ENCODE measurements around the gene CALCOCO1. TPM values are rescaled to one million over a fixed set of nuclear protein-coding genes. Genes with fewer than 3 reads are reported as not detected.

Gene CALCOCO1
- total and polyA plus RNA-seq, 8 donors = 74.8 to 186 (median 134) TPM

DNA sequence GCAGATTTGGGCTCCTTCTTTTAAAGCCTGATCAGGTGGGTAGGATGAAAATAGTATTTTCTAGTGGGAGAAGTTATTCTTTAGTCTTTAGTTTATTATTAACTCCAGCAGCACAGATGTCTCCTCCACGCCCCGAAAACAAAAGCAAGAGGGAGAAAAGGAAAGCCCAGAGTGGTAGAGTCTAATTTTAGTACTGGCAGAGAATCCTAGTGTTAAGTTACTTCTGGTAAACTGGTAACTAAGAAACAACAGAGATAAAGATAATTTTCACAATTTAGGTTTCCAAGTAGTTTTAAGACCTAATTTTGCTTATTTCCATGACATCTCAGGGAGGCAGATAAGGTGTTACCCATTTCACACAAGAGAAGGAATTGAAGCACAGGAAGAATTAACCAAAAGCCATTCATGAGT, 67.7 kb downstream of the CALCOCO1 start:
- Histone ChIP-seq H3K27ac (peak overlapping the region; percentile 60 to 82), H3K4me1 (peaks cover 9 to 15% of the 10 kb centered on the region in 2 donors), H3K4me3 (no peak overlapping the region), H3K27me3 (no peaks in the 10 kb centered on the region), H3K9me3 (no peaks in the 10 kb centered on the region), H3K36me3 (peaks cover under 1 to 37% of the 10 kb centered on the region in 2 donors)
- TF ChIP-seq, protein P1, sequence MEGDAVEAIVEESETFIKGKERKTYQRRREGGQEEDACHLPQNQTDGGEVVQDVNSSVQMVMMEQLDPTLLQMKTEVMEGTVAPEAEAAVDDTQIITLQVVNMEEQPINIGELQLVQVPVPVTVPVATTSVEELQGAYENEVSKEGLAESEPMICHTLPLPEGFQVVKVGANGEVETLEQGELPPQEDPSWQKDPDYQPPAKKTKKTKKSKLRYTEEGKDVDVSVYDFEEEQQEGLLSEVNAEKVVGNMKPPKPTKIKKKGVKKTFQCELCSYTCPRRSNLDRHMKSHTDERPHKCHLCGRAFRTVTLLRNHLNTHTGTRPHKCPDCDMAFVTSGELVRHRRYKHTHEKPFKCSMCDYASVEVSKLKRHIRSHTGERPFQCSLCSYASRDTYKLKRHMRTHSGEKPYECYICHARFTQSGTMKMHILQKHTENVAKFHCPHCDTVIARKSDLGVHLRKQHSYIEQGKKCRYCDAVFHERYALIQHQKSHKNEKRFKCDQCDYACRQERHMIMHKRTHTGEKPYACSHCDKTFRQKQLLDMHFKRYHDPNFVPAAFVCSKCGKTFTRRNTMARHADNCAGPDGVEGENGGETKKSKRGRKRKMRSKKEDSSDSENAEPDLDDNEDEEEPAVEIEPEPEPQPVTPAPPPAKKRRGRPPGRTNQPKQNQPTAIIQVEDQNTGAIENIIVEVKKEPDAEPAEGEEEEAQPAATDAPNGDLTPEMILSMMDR (IDR thresholded peaks at IDR 0.05) = no peak
- intact Hi-C loops (cut with DNase I) = no loop called here
- ATAC-seq (peak; percentile 63), DNase-seq (no peak)

DNA sequence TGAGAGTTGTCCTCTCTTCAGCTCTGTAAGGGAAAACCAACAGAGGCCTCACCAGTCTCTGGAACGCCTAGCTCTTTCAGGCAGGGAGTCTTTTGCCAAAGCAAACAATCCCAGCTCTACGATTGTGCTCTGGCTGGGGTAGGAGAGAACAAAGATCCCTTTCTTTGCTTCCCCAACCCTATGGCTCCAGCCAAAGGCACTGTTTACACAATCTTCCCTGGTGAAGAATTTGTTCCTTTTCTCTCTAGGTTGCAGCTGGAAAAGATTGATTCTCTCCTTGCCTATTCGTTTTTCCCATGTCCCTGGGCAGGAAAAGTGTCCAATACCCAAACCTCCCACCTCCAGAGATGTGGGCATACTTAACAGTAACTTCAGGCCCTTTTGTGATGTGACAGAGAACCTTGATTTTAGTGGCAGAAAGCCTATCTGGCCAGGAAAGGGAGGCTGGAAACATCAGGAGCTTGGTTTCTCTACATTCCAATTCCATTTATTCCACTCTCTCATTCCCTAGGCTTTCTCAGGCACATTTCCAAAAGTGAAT, 68.2 kb downstream of the CALCOCO1 start:
- Histone ChIP-seq H3K36me3 (peaks cover 0 to 32% of the 10 kb centered on the region in 2 donors), H3K4me1 (peaks cover 9 to 15% of the 10 kb centered on the region in 2 donors), H3K27ac (peak overlapping the region; percentile 60 to 82), H3K9me3 (no peaks in the 10 kb centered on the region), H3K27me3 (no peaks in the 10 kb centered on the region), H3K4me3 (no peak overlapping the region)
- peak in 2 of 4 donors; percentile 40 to 46 for DNase-seq
- TF ChIP-seq, protein P1 (IDR thresholded peaks at IDR 0.05) = no peak
- peak; percentile 95 for ATAC-seq
- intact Hi-C loops (cut with DNase I) = no loop called here

Other genes with a start within 250 kb of the CALCOCO1 start
- 10 to 100 TPM; 19.9 to 24.2 TPM for gene MAP3K12, start 228.0 kb downstream of the CALCOCO1 start, total RNA-seq
- 10 to 100 TPM; 28.7 to 38.0 (median 32.2) TPM for gene MAP3K12, start 228.0 kb downstream of the CALCOCO1 start, polyA plus RNA-seq (ENCODE audit: insufficient read length in 6 of 6)
- 10 to 100 TPM; 35.6 to 39.9 TPM for gene TARBP2, start 226.2 kb downstream of the CALCOCO1 start, total RNA-seq
- gene TARBP2, start 226.2 kb downstream of the CALCOCO1 start, polyA plus RNA-seq (ENCODE audit: insufficient read length in 6 of 6) = 10 to 100 TPM; 43.5 to 58.6 (median 50.1) TPM
- not detected for gene NPFF, start 220.0 kb downstream of the CALCOCO1 start, total RNA-seq
- 1 to 10 TPM in 2 of 6 donors, under 1 TPM in 3, not detected in 1; 0.65 to 1.1 (median 0.94) TPM for gene NPFF, start 220.0 kb downstream of the CALCOCO1 start, polyA plus RNA-seq (ENCODE audit: insufficient read length in 6 of 6)
- gene ATF7, start 101.1 kb downstream of the CALCOCO1 start, total RNA-seq = 10 to 100 TPM; 48.7 to 58.5 TPM
- gene ATF7, start 101.1 kb downstream of the CALCOCO1 start, polyA plus RNA-seq (ENCODE audit: insufficient read length in 6 of 6) = 10 to 100 TPM; 61.4 to 72.5 (median 66.4) TPM
- gene ATP5MC2, start 51.4 kb downstream of the CALCOCO1 start, total RNA-seq = 100 to 1,000 TPM; 247 to 263 TPM
- gene ATP5MC2, start 51.4 kb downstream of the CALCOCO1 start, polyA plus RNA-seq (ENCODE audit: insufficient read length in 6 of 6) = 100 to 1,000 TPM; 584 to 653 (median 621) TPM
- gene CISTR, start 24.5 kb upstream of the CALCOCO1 start, total RNA-seq = not detected
- not detected for gene CISTR, start 24.5 kb upstream of the CALCOCO1 start, polyA plus RNA-seq (ENCODE audit: insufficient read length in 6 of 6)
- gene HOXC13, start 211.4 kb upstream of the CALCOCO1 start, total RNA-seq = not detected
- gene HOXC13, start 211.4 kb upstream of the CALCOCO1 start, polyA plus RNA-seq (ENCODE audit: insufficient read length in 6 of 6) = not detected
- not detected for gene HOXC12, start 227.5 kb upstream of the CALCOCO1 start, total RNA-seq
- not detected for gene HOXC12, start 227.5 kb upstream of the CALCOCO1 start, polyA plus RNA-seq (ENCODE audit: insufficient read length in 6 of 6)
- gene HOXC11, start 245.7 kb upstream of the CALCOCO1 start, total RNA-seq = not detected
- not detected for gene HOXC11, start 245.7 kb upstream of the CALCOCO1 start, polyA plus RNA-seq (ENCODE audit: insufficient read length in 6 of 6)
- not detected for gene HOTAIR, start 247.5 kb upstream of the CALCOCO1 start, total RNA-seq
- not detected for gene HOTAIR, start 247.5 kb upstream of the CALCOCO1 start, polyA plus RNA-seq (ENCODE audit: insufficient read length in 6 of 6)

Measured in left lung (tissue), 10 donors.